Mesenchymal stem cell (in vitro differentiated cells and primary cell): ENCODE results near the gene GPHN.
"Not testable (repeated sequence)": the region's sequence is repeated elsewhere in the genome, so short reads cannot be mapped to it uniquely, and the experiment has no call there.

Experiments
- DNase-seq: peaks from one replicate; pipeline ENCODE4 v3.0.0-alpha.2; 2013
- H2AFZ ChIP-seq: one replicate; pipeline ENCODE4 v1.6.1; 2013; ENCODE audit warnings: low read depth, mild to moderate bottlenecking, control low read depth, inconsistent platforms, low read length, moderate library complexity
- H2AK5ac ChIP-seq: 2 replicates; pipeline ENCODE4 v1.6.1; 2013; ENCODE audit warnings: low read length, moderate library complexity, mild to moderate bottlenecking, inconsistent platforms; ENCODE audit not compliant: severe bottlenecking
- H2BK120ac ChIP-seq: one replicate; pipeline ENCODE4 v1.6.1; 2013; ENCODE audit warnings: low read depth, mild to moderate bottlenecking, inconsistent platforms, low read length, moderate library complexity
- H2BK12ac ChIP-seq, 2 experiments: one replicate each; pipeline ENCODE4 v1.6.1; 2013; ENCODE audit warnings: inconsistent platforms in 2 of 2, low read length in 2 of 2, mild to moderate bottlenecking in 2 of 2, moderate library complexity in 2 of 2, control low read depth in 1 of 2
- H2BK15ac ChIP-seq: one replicate; pipeline ENCODE4 v1.6.1; 2013; ENCODE audit warnings: mild to moderate bottlenecking, low read depth, inconsistent platforms; ENCODE audit not compliant: poor library complexity, severe bottlenecking
- H2BK5ac ChIP-seq: 2 replicates; pipeline ENCODE4 v1.6.1; 2013; ENCODE audit warnings: low read depth, mild to moderate bottlenecking, low read length, control low read depth, inconsistent platforms; ENCODE audit not compliant: poor library complexity, severe bottlenecking
- H3K14ac ChIP-seq, 2 experiments: one replicate each; pipeline ENCODE4 v1.6.1; 2013; ENCODE audit warnings: inconsistent platforms in 2 of 2, low read length in 2 of 2, control low read depth in 1 of 2, mild to moderate bottlenecking in 1 of 2, moderate library complexity in 1 of 2
- H3K18ac ChIP-seq, 2 experiments: one replicate each; pipeline ENCODE4 v1.6.1; 2013; ENCODE audit warnings: inconsistent platforms in 2 of 2, low read length in 2 of 2, control low read depth in 1 of 2, low read depth in 1 of 2, mild to moderate bottlenecking in 1 of 2
- H3K23ac ChIP-seq, 2 experiments: one replicate each; pipeline ENCODE4 v1.6.1; 2013; ENCODE audit warnings: inconsistent platforms in 2 of 2, low read length in 2 of 2, mild to moderate bottlenecking in 2 of 2, moderate library complexity in 2 of 2, control low read depth in 1 of 2
- H3K27ac ChIP-seq: 2 replicates; pipeline ENCODE4 v1.5.1; 2013; ENCODE audit warnings: mild to moderate bottlenecking, moderate library complexity, low read length, control low read depth, inconsistent platforms; ENCODE audit not compliant: poor library complexity, severe bottlenecking
- H3K27me3 ChIP-seq, 2 experiments: 2 replicates each; pipeline versions ENCODE4 v1.6.1 to v1.7.0; 2013; ENCODE audit warnings: low read length in 2 of 2, mild to moderate bottlenecking in 2 of 2, moderate library complexity in 2 of 2, control low read depth in 1 of 2, inconsistent platforms in 1 of 2; ENCODE audit not compliant: control insufficient read depth in 1 of 2, insufficient read depth in 1 of 2
- H3K36me3 ChIP-seq, 2 experiments: 2 replicates each; pipeline versions ENCODE4 v1.6.1 to v1.7.0; 2013; ENCODE audit warnings: low read length in 2 of 2, control low read depth in 1 of 2, inconsistent platforms in 1 of 2, low read depth in 1 of 2, mild to moderate bottlenecking in 1 of 2; ENCODE audit not compliant: insufficient read depth in 2 of 2, control insufficient read depth in 1 of 2
- H3K4ac ChIP-seq, 2 experiments: one replicate each; pipeline ENCODE4 v1.6.1; 2013; ENCODE audit warnings: inconsistent platforms in 2 of 2, low read length in 2 of 2, mild to moderate bottlenecking in 2 of 2, moderate library complexity in 2 of 2, control low read depth in 1 of 2, low read depth in 1 of 2
- H3K4me1 ChIP-seq: 2 replicates; pipeline ENCODE4 v1.6.1; 2013; ENCODE audit warnings: low read depth, low read length, control low read depth; ENCODE audit not compliant: control insufficient read depth, insufficient read depth
- H3K4me2 ChIP-seq: 2 replicates; pipeline ENCODE4 v1.6.1; 2013; ENCODE audit warnings: low read length, mild to moderate bottlenecking, inconsistent platforms; ENCODE audit not compliant: poor library complexity, severe bottlenecking
- H3K4me3 ChIP-seq, 2 experiments: 2 replicates each; pipeline versions ENCODE4 v1.5.1 to v1.7.0; 2013; ENCODE audit warnings: low read length in 2 of 2, mild to moderate bottlenecking in 2 of 2, control low read depth in 1 of 2, low read depth in 1 of 2; ENCODE audit not compliant: insufficient read depth in 1 of 2
- H3K79me1 ChIP-seq: replicated peaks from 2 replicates; pipeline ENCODE4 v1.6.1; 2013; ENCODE audit warnings: mild to moderate bottlenecking, control low read depth, low read length, inconsistent platforms; ENCODE audit not compliant: poor library complexity, severe bottlenecking
- H3K9ac ChIP-seq: 2 replicates; pipeline ENCODE4 v1.7.0; 2013; ENCODE audit warnings: mild to moderate bottlenecking, low read length, moderate library complexity
- H3K9me3 ChIP-seq: 2 replicates; pipeline ENCODE4 v1.7.0; 2013; ENCODE audit warnings: mild to moderate bottlenecking, low read length; ENCODE audit not compliant: control insufficient read depth
- H4K8ac ChIP-seq: one replicate; pipeline ENCODE4 v1.6.1; 2013; ENCODE audit warnings: inconsistent platforms, mild to moderate bottlenecking, low read length, moderate library complexity
- H4K91ac ChIP-seq: one replicate; pipeline ENCODE4 v1.6.1; 2013; ENCODE audit warnings: mild to moderate bottlenecking, low read length, inconsistent platforms
- WGBS: methylation state at CpG from one replicate; pipeline ENCODE4 v1.1.7; 2013; ENCODE audit warnings: mixed read lengths; 5-methylcytosine and 5-hydroxymethylcytosine counted together

Gene GPHN

GRCh38 chr14:66715313-66715712 is 207.4 kb downstream of the GPHN start:
- not testable (repeated sequence) for H3K36me3 ChIP-seq, H3K4ac ChIP-seq, H3K18ac ChIP-seq, H3K4me2 ChIP-seq, H2BK120ac ChIP-seq, H2BK15ac ChIP-seq, H2AK5ac ChIP-seq, H3K9ac ChIP-seq, H3K79me1 ChIP-seq, H2BK5ac ChIP-seq, H3K27me3 ChIP-seq, H2BK12ac ChIP-seq, DNase-seq, H3K9me3 ChIP-seq, H4K8ac ChIP-seq, H3K4me3 ChIP-seq, H3K4me1 ChIP-seq, H3K14ac ChIP-seq, H3K23ac ChIP-seq, H2AFZ ChIP-seq, H4K91ac ChIP-seq, H3K27ac ChIP-seq
- 86% methylated on average over 1 of the region's 2 CpGs for WGBS

GRCh38 chr14:66716227-66716626 is 208.3 kb downstream of the GPHN start:
- Histone ChIP-seq H2AFZ (no peak overlapping the region), H3K18ac (no peak overlapping the region), H3K23ac (no peak overlapping the region), H3K9me3 (peaks cover 6% of the 10 kb centered on the region), H3K4me3 (no peak overlapping the region), H4K91ac (no peak overlapping the region), H2BK12ac (no peak overlapping the region), H3K79me1 (peaks cover 8% of the 10 kb centered on the region), H3K4me1 (no peaks in the 10 kb centered on the region), H3K27me3 (no peaks in the 10 kb centered on the region), H3K9ac (no peak overlapping the region), H3K27ac (no peak overlapping the region), H2BK120ac (no peak overlapping the region), H4K8ac (no peak overlapping the region), H2BK15ac (no peak overlapping the region), H2AK5ac (no peak overlapping the region), H3K4me2 (no peak overlapping the region), H3K4ac (no peak overlapping the region), H2BK5ac (no peak overlapping the region), H3K14ac (no peak overlapping the region), H3K36me3 (no peaks in the 10 kb centered on the region)
- no peak for DNase-seq

- Histone ChIP-seq H2AK5ac (no peak overlapping the region), H3K27me3 (no peaks in the 10 kb centered on the region), H3K4me3 (no peak overlapping the region), H2BK5ac (no peak overlapping the region), H3K79me1 (peaks cover 8% of the 10 kb centered on the region), H2BK12ac (no peak overlapping the region), H3K4me2 (no peak overlapping the region), H2BK120ac (no peak overlapping the region), H4K91ac (no peak overlapping the region), H3K18ac (no peak overlapping the region), H2AFZ (no peak overlapping the region), H3K27ac (no peak overlapping the region), H3K9me3 (peaks cover 6% of the 10 kb centered on the region), H3K9ac (no peak overlapping the region), H3K4me1 (no peaks in the 10 kb centered on the region), H3K4ac (no peak overlapping the region), H3K36me3 (no peaks in the 10 kb centered on the region), H4K8ac (no peak overlapping the region), H2BK15ac (no peak overlapping the region), H3K23ac (no peak overlapping the region), H3K14ac (no peak overlapping the region)
- DNase-seq, result no peak
- 99% methylated on average over 7 of the region's 7 CpGs for WGBS
Measured at GRCh38 chr14:66717561-66718140, 209.7 kb downstream of the GPHN start.

GRCh38 chr14:66724996-66725395 is 217.0 kb downstream of the GPHN start:
- H3K9me3 ChIP-seq, result peaks cover 8% of the 10 kb centered on the region
- H2BK15ac ChIP-seq, result no peak overlapping the region
- no peak for DNase-seq
- no peak overlapping the region for H3K4me3 ChIP-seq
- no peak overlapping the region for H3K9ac ChIP-seq
- peaks cover 1% of the 10 kb centered on the region for H3K79me1 ChIP-seq
- H2BK12ac ChIP-seq, result no peak overlapping the region
- H3K27ac ChIP-seq, result no peak overlapping the region
- H3K4ac ChIP-seq, result no peak overlapping the region
- H2AFZ ChIP-seq, result no peak overlapping the region
- H3K18ac ChIP-seq, result no peak overlapping the region
- no peaks in the 10 kb centered on the region for H3K36me3 ChIP-seq
- H3K4me1 ChIP-seq, result no peaks in the 10 kb centered on the region
- H3K23ac ChIP-seq, result no peak overlapping the region
- no peak overlapping the region for H3K4me2 ChIP-seq
- no peak overlapping the region for H3K14ac ChIP-seq
- WGBS, result 90% methylated on average over 1 of the region's 1 CpG
- H4K8ac ChIP-seq, result no peak overlapping the region
- no peaks in the 10 kb centered on the region for H3K27me3 ChIP-seq
- no peak overlapping the region for H2BK120ac ChIP-seq
- H4K91ac ChIP-seq, result no peak overlapping the region
- no peak overlapping the region for H2BK5ac ChIP-seq
- no peak overlapping the region for H2AK5ac ChIP-seq
